Mucosa of descending colon (tissue), 3 donors: ENCODE measurements around the gene PSMB7. TPM values are rescaled to one million over a fixed set of nuclear protein-coding genes. Genes with fewer than 3 reads are reported as not detected.

Source experiments
- ATAC-seq: fragments of 200-7000 bp; cut with Tn5 transposase; one replicate; pipeline ENCODE4 v1.9.1; 2020; ENCODE audit warnings: mild to moderate bottlenecking, moderate library complexity
- DNase-seq, 3 donors: peaks; one replicate each; pipeline ENCODE4 v3.0.0-alpha.2; 2020
- H3K36me3 ChIP-seq: fragments of 200-600 bp; one replicate; pipeline ENCODE4 v1.8.0; 2021; ENCODE audit warnings: low read depth, mild to moderate bottlenecking
- H3K4me1 ChIP-seq: fragments of 200-600 bp; one replicate; pipeline ENCODE4 v1.8.0; 2021; ENCODE audit warnings: low read depth, mild to moderate bottlenecking
- H3K4me3 ChIP-seq: fragments of 200-600 bp; one replicate; pipeline ENCODE4 v1.8.0; 2021; ENCODE audit warnings: mild to moderate bottlenecking
- H3K9me3 ChIP-seq: fragments of 200-600 bp; one replicate; pipeline ENCODE4 v1.8.0; 2021; ENCODE audit warnings: mild to moderate bottlenecking
- intact Hi-C, 2 donors: fragments of 100-400 bp; cut with DNase I in 1 of 2; cut with micrococcal nuclease in 1 of 2; formaldehyde crosslinking; loops; one replicate each; pipeline versions ENCODE4 v1.11.0 to v1.11.1; 2022; cut with DNase I, micrococcal nuclease
- total RNA-seq, 3 donors: library from RNA; stranded (reverse); fragmentation: NEBNext Ultra II Directional in 2 of 3; extraction: Animal tissue kit (Norgen Biotek cat#: 25700) in 2 of 3; gene quantifications; one replicate each; pipeline versions ENCODE4 v1.2.1 to v1.2.4, GENCODE V29; 2021 to 2023
- TF ChIP-seq, protein P1 (sequence below): fragments of 200-600 bp; IDR thresholded peaks from one replicate; pipeline ENCODE4 v1.8.0; 2022; ENCODE audit warnings: antibody characterized with exemption, mild to moderate bottlenecking
- donor health status: DM: no; HTN: no; CAD: no; lungs with moderate emphysema.
- donor health status: DM: no; HTN: no; CAD: no.
- donor health status: DM: no; HTN: yes; CAD: no.

Gene PSMB7
- total RNA-seq, 3 donors from 2014 or later = 83.6 to 120 (median 92.3) TPM

DNA sequence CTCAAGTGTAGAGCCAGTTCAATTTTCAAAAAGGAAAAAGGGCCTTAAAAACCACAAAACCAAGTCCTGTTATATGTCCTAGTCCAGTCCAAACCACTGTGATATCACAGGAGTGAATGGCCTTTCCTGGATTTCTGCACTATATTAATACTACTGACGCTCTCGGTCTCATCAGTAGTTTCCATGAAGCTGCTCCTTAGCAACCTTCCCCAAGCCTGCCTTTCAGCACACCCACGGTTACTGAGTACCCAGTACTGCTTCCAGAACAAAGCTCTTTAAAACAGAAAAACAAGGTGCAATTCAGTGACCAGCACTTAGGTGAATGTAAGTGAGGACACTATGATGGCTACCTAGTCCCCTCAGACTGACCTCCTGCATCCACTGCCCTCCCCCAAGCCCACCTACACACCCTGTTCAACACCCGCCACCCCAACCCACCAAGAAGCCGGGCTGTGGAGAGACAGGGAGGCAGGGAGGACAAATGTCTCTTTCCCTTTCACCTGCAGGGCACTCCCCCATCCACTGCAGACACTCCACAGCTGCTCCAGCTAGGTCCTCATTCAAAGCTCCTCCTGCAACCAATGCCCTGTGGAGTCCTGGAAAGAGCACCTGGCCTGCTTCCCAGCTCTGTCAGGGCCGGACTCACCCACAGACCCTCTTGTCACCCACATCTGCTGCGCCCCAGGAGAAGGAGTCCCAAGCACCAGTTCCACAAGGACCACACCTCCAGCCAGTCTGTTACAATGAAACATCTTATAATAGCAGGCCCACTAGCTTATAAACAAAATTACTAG is 25.9 kb downstream of the PSMB7 start:
- intact Hi-C loops = loop anchor here in 1 of 2 donors (5.0 kb wide), 1 partner anchor 262 kb away; no protein-coding TSS in a partner anchor
- peaks cover 31% of the 10 kb centered on the region for H3K4me1 ChIP-seq
- H3K4me3 ChIP-seq = no peak overlapping the region
- H3K9me3 ChIP-seq = no peaks in the 10 kb centered on the region
- H3K36me3 ChIP-seq = no peaks in the 10 kb centered on the region
- ATAC-seq = no peak
- no peak for DNase-seq
- TF ChIP-seq, protein P1, sequence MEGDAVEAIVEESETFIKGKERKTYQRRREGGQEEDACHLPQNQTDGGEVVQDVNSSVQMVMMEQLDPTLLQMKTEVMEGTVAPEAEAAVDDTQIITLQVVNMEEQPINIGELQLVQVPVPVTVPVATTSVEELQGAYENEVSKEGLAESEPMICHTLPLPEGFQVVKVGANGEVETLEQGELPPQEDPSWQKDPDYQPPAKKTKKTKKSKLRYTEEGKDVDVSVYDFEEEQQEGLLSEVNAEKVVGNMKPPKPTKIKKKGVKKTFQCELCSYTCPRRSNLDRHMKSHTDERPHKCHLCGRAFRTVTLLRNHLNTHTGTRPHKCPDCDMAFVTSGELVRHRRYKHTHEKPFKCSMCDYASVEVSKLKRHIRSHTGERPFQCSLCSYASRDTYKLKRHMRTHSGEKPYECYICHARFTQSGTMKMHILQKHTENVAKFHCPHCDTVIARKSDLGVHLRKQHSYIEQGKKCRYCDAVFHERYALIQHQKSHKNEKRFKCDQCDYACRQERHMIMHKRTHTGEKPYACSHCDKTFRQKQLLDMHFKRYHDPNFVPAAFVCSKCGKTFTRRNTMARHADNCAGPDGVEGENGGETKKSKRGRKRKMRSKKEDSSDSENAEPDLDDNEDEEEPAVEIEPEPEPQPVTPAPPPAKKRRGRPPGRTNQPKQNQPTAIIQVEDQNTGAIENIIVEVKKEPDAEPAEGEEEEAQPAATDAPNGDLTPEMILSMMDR = no peak

DNA sequence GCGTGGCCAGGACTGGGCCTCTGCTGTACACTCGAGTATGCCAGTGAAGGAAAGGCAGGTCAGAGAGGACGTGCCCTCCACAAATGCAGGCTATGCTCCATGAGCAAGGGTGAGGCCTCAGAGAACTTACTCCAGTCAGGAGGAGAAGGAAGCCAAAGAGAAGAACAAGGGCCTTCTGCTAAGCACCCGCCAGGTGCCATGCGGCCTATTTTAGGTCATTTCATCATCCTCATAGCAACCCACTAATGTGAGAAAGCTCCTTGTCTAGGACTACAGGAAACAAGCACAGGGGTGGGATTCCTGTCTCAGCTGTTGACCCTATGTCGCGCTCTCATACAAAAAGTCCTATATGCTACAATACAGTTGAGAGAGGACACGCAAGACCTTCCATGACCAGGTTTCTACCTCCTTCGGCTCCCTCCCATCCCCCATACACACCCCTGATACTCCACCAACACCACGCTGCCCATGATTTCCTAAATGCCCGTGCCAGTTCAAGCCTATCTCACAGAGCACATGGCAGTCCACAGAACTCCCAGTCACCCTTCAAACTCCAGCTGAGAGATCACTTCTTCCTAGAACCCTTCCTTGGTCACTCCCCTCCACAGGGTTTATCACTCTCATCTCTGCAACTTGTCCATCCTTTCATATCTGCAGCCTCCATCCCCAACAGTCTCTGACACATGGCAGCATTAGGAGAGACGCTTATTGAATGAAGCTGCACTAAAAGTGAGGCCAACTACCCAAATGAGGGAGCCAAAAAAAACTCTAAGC is 26.8 kb downstream of the PSMB7 start:
- TF ChIP-seq, protein P1 = no peak
- Histone ChIP-seq H3K4me3 (no peak overlapping the region), H3K4me1 (peaks cover 31% of the 10 kb centered on the region), H3K9me3 (no peaks in the 10 kb centered on the region), H3K36me3 (no peaks in the 10 kb centered on the region)
- no peak for DNase-seq
- intact Hi-C loops = loop anchor here in 1 of 2 donors (5.0 kb wide), 1 partner anchor 261 kb away; no protein-coding TSS in a partner anchor
- no peak for ATAC-seq

DNA sequence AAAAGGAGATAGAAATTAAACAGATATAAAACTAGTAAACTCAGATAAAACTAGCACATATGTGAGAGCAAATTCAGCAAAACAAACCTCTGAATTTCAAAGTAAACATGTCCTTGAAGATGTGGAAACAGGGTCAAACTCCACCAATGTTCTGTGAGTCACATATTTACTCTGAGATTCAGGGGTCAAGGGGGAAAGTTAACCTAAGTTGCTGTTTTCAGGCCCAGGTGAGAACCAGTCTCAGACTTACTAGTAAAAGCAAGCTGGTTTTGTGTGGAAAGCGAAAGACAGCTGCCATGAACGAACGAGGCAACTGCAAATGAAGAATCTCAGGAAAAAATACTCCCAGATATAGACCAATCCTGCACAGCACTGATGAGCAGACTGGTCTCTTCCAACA is 29.0 kb downstream of the PSMB7 start:
- DNase-seq (peak in 1 of 3 donors; percentile 7), ATAC-seq (peak; percentile 64)
- TF ChIP-seq, protein P1 = no peak
- Histone ChIP-seq H3K9me3 (no peaks in the 10 kb centered on the region), H3K36me3 (no peaks in the 10 kb centered on the region), H3K4me3 (no peak overlapping the region), H3K4me1 (peaks cover 23% of the 10 kb centered on the region)
- intact Hi-C loops = loop anchor here in 1 of 2 donors (5.0 kb wide), 1 partner anchor 259 kb away; no protein-coding TSS in a partner anchor

DNA sequence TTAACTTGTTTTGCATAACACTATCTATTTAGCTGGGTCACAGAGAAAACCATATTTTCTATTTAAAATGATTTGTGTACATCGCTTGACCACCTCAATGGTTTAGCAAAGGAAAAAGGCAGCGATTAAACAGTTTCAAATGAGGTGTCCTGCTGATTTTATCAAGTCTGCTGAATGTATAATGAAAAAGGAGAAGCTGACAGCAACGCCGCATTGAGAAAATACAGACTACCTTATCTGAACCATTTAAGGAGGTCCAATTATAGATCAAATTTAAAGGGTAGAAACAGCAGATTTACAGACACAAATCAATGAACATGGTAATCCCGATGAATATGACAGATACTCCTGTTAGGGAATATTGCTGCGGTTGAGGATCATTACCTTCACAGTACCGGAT is 29.6 kb downstream of the PSMB7 start:
- Histone ChIP-seq H3K4me1 (peaks cover 17% of the 10 kb centered on the region), H3K4me3 (no peak overlapping the region), H3K9me3 (no peaks in the 10 kb centered on the region), H3K36me3 (no peaks in the 10 kb centered on the region)
- intact Hi-C loops = loop anchor here in 1 of 2 donors (5.0 kb wide), 1 partner anchor 258 kb away; no protein-coding TSS in a partner anchor
- no peak for ATAC-seq
- TF ChIP-seq, protein P1 = no peak
- no peak for DNase-seq

DNA sequence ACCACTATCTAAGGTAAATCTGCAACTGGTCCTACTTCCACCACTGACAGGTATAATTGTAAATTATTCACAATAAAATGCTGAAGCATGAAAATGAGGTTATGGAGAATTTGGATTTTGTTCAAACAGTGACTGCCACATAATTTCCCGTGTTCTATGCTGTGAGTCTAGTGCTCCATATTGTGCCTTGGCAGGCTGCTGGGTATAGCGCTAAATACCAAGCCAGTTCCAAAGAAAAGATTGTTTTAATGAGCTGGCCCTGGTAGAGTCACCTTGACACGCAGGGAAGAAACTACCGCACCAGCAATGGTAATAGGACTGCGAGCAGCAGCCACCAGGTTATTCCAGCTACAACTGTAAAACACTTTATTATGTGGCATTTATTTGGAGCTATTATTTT is 30.4 kb downstream of the PSMB7 start:
- intact Hi-C loops = loop anchor here in 1 of 2 donors (5.0 kb wide), 1 partner anchor 258 kb away; no protein-coding TSS in a partner anchor
- peaks cover 15% of the 10 kb centered on the region for H3K4me1 ChIP-seq
- no peak for DNase-seq
- no peaks in the 10 kb centered on the region for H3K36me3 ChIP-seq
- TF ChIP-seq, protein P1 = no peak
- H3K9me3 ChIP-seq = no peaks in the 10 kb centered on the region
- ATAC-seq = no peak
- no peak overlapping the region for H3K4me3 ChIP-seq
